Adrenal gland (tissue), 12 donors: ENCODE measurements around the gene ST3GAL3. TPM values are rescaled to one million over a fixed set of nuclear protein-coding genes. Genes with fewer than 3 reads are reported as not detected.

Experiments used
- DNase-seq, 7 donors: peaks; one replicate each; pipeline ENCODE4 v3.0.0-alpha.2; 2019 to 2020
- H3K27ac ChIP-seq, 5 donors: fragments of 200-600 bp; sonication (generic) in 4 of 5; 1 replicate in 3 of 5; 2 replicates in 2 of 5; pipeline versions ENCODE4 v1.5.1 to v1.8.0; 2016 to 2020; ENCODE audit warnings: mild to moderate bottlenecking in 1 of 5
- H3K27me3 ChIP-seq: fragments of 200-600 bp; 2 replicates; pipeline ENCODE4 v1.8.0; 2021
- H3K36me3 ChIP-seq, 2 donors: fragments of 200-600 bp; replicated peaks in 1 of 2; 1 replicate in 1 of 2; 2 replicates in 1 of 2; pipeline versions ENCODE4 v1.5.1 to v1.8.0; 2018 to 2022
- H3K4me1 ChIP-seq, 2 donors: fragments of 200-600 bp; replicated peaks in 1 of 2; 1 replicate in 1 of 2; 2 replicates in 1 of 2; pipeline versions ENCODE4 v1.5.1 to v1.8.0; 2018 to 2021
- H3K4me3 ChIP-seq, 4 donors: fragments of 200-600 bp; sonication (generic) in 3 of 4; one replicate each; pipeline ENCODE4 v1.5.1; 2016 to 2018
- H3K9me3 ChIP-seq, 3 donors: fragments of 200-600 bp; sonication (generic) in 1 of 3; replicated peaks in 1 of 3; 1 replicate in 2 of 3; 2 replicates in 1 of 3; pipeline versions ENCODE4 v1.5.1 to v1.8.0; 2016 to 2021
- CTCF ChIP-seq, 6 experiments: fragments of 450-650 bp in 4 of 6; fragments of 200-600 bp in 2 of 6; sonication (generic) in 1 of 6; IDR thresholded peaks; 1 replicate in 5 of 6; 2 replicates in 1 of 6; pipeline versions ENCODE4 v1.5.1 to v1.8.0; 2016 to 2021; ENCODE audit warnings: antibody characterized with exemption in 6 of 6, mild to moderate bottlenecking in 2 of 6, moderate library complexity in 1 of 6
- POLR2A ChIP-seq, 2 donors: fragments of 450-650 bp; IDR thresholded peaks; one replicate each; pipeline ENCODE4 v1.6.1; 2017; ENCODE audit warnings: antibody characterized with exemption in 2 of 2, mild to moderate bottlenecking in 2 of 2, moderate library complexity in 1 of 2
- WGBS, 4 donors: extraction: QIAGEN DNeasy Blood & Tissue Kit in 2 of 4; methylation state at CpG; one replicate each; pipeline versions ENCODE4 v1.1.5 to v1.1.7; 2013 to 2017; 5-methylcytosine and 5-hydroxymethylcytosine counted together
- intact Hi-C, 2 donors: fragments of 100-400 bp; cut with DNase I; formaldehyde crosslinking; loops; one replicate each; pipeline versions ENCODE4 v1.14.1 to v1.15.0; 2022 to 2023
- polyA plus RNA-seq, 3 donors: library from polyadenylated mRNA; stranded (reverse); fragments of 200-250 nt in 2 of 3; fragments of 350-450 nt in 1 of 3; fragmentation: Illumina TruSeq in 1 of 3; extraction: RNeasy Lipid Tissue Mini Kit (QIAGEN cat#74804) in 1 of 3; gene quantifications; one replicate each; pipeline ENCODE4 v1.2.3, GENCODE V29; 2013 to 2014
- total RNA-seq, 9 donors: library from RNA; depleted of rRNA in 4 of 9; stranded (reverse); fragments of >200 nt in 4 of 9; fragments of 120-200 nt in 1 of 9; fragmentation: NEBNext Ultra II Directional in 1 of 9; extraction: Animal tissue kit (Norgen Biotek cat#: 25700) in 1 of 9; gene quantifications; one replicate each; pipeline versions ENCODE4 v1.1.0 to v1.2.4, GENCODE V29; 2013 to 2023
- donor health status: healthy with polysubstance abuse.
- donor health status: Bipolar disorder and iron deficiency.
- donor health status: DM: yes; HTN: yes; CAD: no.
- donor health status: DM: no; HTN: no; CAD: no.
- donor health status: DM: no; HTN: no; CAD: no.
- donor health status: DM: yes; HTN: yes; CAD: no.

Gene ST3GAL3
- total and polyA plus RNA-seq, 12 donors = 15.6 to 47.5 (median 27.7) TPM

GRCh38 chr1:43766086-43766784, 58.9 kb downstream of the ST3GAL3 start:
- 73 to 78% (median 75%) methylated on average over 8 of the region's 8 CpGs for WGBS, 4 donors
- no peaks in the 10 kb centered on the region for H3K9me3 ChIP-seq
- H3K4me3 ChIP-seq = no peak overlapping the region
- DNase-seq = no peak
- no peaks in the 10 kb centered on the region for H3K27me3 ChIP-seq
- H3K4me1 ChIP-seq = peaks cover 0 to 6% of the 10 kb centered on the region in 2 donors
- H3K36me3 ChIP-seq = no peaks in the 10 kb centered on the region
- no peak overlapping the region for H3K27ac ChIP-seq
- intact Hi-C loops = no loop called here
- TF ChIP-seq CTCF (IDR thresholded peaks at IDR 0.05) (no peak), POLR2A (IDR thresholded peaks at IDR 0.05) (no peak)

GRCh38 chr1:43766818-43767525, 59.6 kb downstream of the ST3GAL3 start:
- intact Hi-C loops = no loop called here
- H3K27me3 ChIP-seq = no peaks in the 10 kb centered on the region
- no peak overlapping the region for H3K4me3 ChIP-seq
- no peak for TF ChIP-seq CTCF (IDR thresholded peaks at IDR 0.05)
- no peak for TF ChIP-seq POLR2A (IDR thresholded peaks at IDR 0.05)
- WGBS, 4 donors = 88 to 93% (median 90%) methylated on average over 5 of the region's 5 CpGs
- peaks cover 0 to 5% of the 10 kb centered on the region in 2 donors for H3K4me1 ChIP-seq
- no peaks in the 10 kb centered on the region for H3K9me3 ChIP-seq
- DNase-seq = no peak
- no peak overlapping the region for H3K27ac ChIP-seq
- H3K36me3 ChIP-seq = no peaks in the 10 kb centered on the region

GRCh38 chr1:43768168-43768567, 60.8 kb downstream of the ST3GAL3 start:
- TF ChIP-seq CTCF (IDR thresholded peaks at IDR 0.05) (no peak), POLR2A (IDR thresholded peaks at IDR 0.05) (no peak)
- no peak for DNase-seq
- Histone ChIP-seq H3K27me3 (no peaks in the 10 kb centered on the region), H3K4me3 (no peak overlapping the region), H3K9me3 (no peaks in the 10 kb centered on the region), H3K27ac (no peak overlapping the region), H3K4me1 (peaks cover 0 to 2% of the 10 kb centered on the region in 2 donors), H3K36me3 (no peaks in the 10 kb centered on the region)
- intact Hi-C loops = no loop called here

GRCh38 chr1:43769350-43769908, 62.1 kb downstream of the ST3GAL3 start:
- no peaks in the 10 kb centered on the region for H3K36me3 ChIP-seq
- TF ChIP-seq CTCF (IDR thresholded peaks at IDR 0.05) = no peak
- TF ChIP-seq POLR2A (IDR thresholded peaks at IDR 0.05) = no peak
- no peaks in the 10 kb centered on the region for H3K9me3 ChIP-seq
- no peak overlapping the region for H3K27ac ChIP-seq
- H3K4me1 ChIP-seq = peaks cover 0 to 4% of the 10 kb centered on the region in 2 donors
- WGBS, 4 donors = 84 to 87% (median 86%) methylated on average over 4 of the region's 4 CpGs
- H3K4me3 ChIP-seq = no peak overlapping the region
- no peaks in the 10 kb centered on the region for H3K27me3 ChIP-seq
- intact Hi-C loops = no loop called here
- DNase-seq = no peak
